Adrenal gland (tissue), 12 donors: ENCODE results near the gene NINL. TPM values are rescaled to one million over a fixed set of nuclear protein-coding genes. Genes with fewer than 3 reads are reported as not detected.

Experiments
- DNase-seq, 7 donors: peaks; one replicate each; pipeline ENCODE4 v3.0.0-alpha.2; 2019 to 2020
- H3K27ac ChIP-seq, 5 donors: fragments of 200-600 bp; sonication (generic) in 4 of 5; 1 replicate in 3 of 5; 2 replicates in 2 of 5; pipeline versions ENCODE4 v1.5.1 to v1.8.0; 2016 to 2020; ENCODE audit warnings: mild to moderate bottlenecking in 1 of 5
- H3K27me3 ChIP-seq: fragments of 200-600 bp; 2 replicates; pipeline ENCODE4 v1.8.0; 2021
- H3K36me3 ChIP-seq, 2 donors: fragments of 200-600 bp; replicated peaks in 1 of 2; 1 replicate in 1 of 2; 2 replicates in 1 of 2; pipeline versions ENCODE4 v1.5.1 to v1.8.0; 2018 to 2022
- H3K4me1 ChIP-seq, 2 donors: fragments of 200-600 bp; replicated peaks in 1 of 2; 1 replicate in 1 of 2; 2 replicates in 1 of 2; pipeline versions ENCODE4 v1.5.1 to v1.8.0; 2018 to 2021
- H3K4me3 ChIP-seq, 4 donors: fragments of 200-600 bp; sonication (generic) in 3 of 4; one replicate each; pipeline ENCODE4 v1.5.1; 2016 to 2018
- H3K9me3 ChIP-seq, 3 donors: fragments of 200-600 bp; sonication (generic) in 1 of 3; replicated peaks in 1 of 3; 1 replicate in 2 of 3; 2 replicates in 1 of 3; pipeline versions ENCODE4 v1.5.1 to v1.8.0; 2016 to 2021
- POLR2A ChIP-seq, 2 donors: fragments of 450-650 bp; IDR thresholded peaks; one replicate each; pipeline ENCODE4 v1.6.1; 2017; ENCODE audit warnings: antibody characterized with exemption in 2 of 2, mild to moderate bottlenecking in 2 of 2, moderate library complexity in 1 of 2
- WGBS, 4 donors: extraction: QIAGEN DNeasy Blood & Tissue Kit in 2 of 4; methylation state at CpG; one replicate each; pipeline versions ENCODE4 v1.1.5 to v1.1.7; 2013 to 2017; 5-methylcytosine and 5-hydroxymethylcytosine counted together
- intact Hi-C, 2 donors: fragments of 100-400 bp; cut with DNase I; formaldehyde crosslinking; loops; one replicate each; pipeline versions ENCODE4 v1.14.1 to v1.15.0; 2022 to 2023
- polyA plus RNA-seq, 3 donors: library from polyadenylated mRNA; stranded (reverse); fragments of 200-250 nt in 2 of 3; fragments of 350-450 nt in 1 of 3; fragmentation: Illumina TruSeq in 1 of 3; extraction: RNeasy Lipid Tissue Mini Kit (QIAGEN cat#74804) in 1 of 3; gene quantifications; one replicate each; pipeline ENCODE4 v1.2.3, GENCODE V29; 2013 to 2014
- total RNA-seq, 9 donors: library from RNA; depleted of rRNA in 4 of 9; stranded (reverse); fragments of >200 nt in 4 of 9; fragments of 120-200 nt in 1 of 9; fragmentation: NEBNext Ultra II Directional in 1 of 9; extraction: Animal tissue kit (Norgen Biotek cat#: 25700) in 1 of 9; gene quantifications; one replicate each; pipeline versions ENCODE4 v1.1.0 to v1.2.4, GENCODE V29; 2013 to 2023
- TF ChIP-seq, protein P1 (sequence below), 6 experiments: fragments of 450-650 bp in 4 of 6; fragments of 200-600 bp in 2 of 6; sonication (generic) in 1 of 6; IDR thresholded peaks; 1 replicate in 5 of 6; 2 replicates in 1 of 6; pipeline versions ENCODE4 v1.5.1 to v1.8.0; 2016 to 2021; ENCODE audit warnings: antibody characterized with exemption in 6 of 6, mild to moderate bottlenecking in 2 of 6, moderate library complexity in 1 of 6
- donor health status: healthy with polysubstance abuse.
- donor health status: Bipolar disorder and iron deficiency.
- donor health status: DM: yes; HTN: yes; CAD: no.
- donor health status: DM: no; HTN: no; CAD: no.
- donor health status: DM: no; HTN: no; CAD: no.
- donor health status: DM: yes; HTN: yes; CAD: no.

Gene NINL
- total and polyA plus RNA-seq, 12 donors = 10.0 to 30.9 (median 15.4) TPM

- DNase-seq = no peak
- no peaks in the 10 kb centered on the region for H3K9me3 ChIP-seq
- no peak overlapping the region for H3K27ac ChIP-seq
- no peaks in the 10 kb centered on the region for H3K4me1 ChIP-seq
- intact Hi-C loops = loop anchor here in 1 of 2 donors (10.0 kb wide), 1 partner anchor 114 kb away; no protein-coding TSS in a partner anchor
- H3K27me3 ChIP-seq = no peaks in the 10 kb centered on the region
- TF ChIP-seq, protein P1, sequence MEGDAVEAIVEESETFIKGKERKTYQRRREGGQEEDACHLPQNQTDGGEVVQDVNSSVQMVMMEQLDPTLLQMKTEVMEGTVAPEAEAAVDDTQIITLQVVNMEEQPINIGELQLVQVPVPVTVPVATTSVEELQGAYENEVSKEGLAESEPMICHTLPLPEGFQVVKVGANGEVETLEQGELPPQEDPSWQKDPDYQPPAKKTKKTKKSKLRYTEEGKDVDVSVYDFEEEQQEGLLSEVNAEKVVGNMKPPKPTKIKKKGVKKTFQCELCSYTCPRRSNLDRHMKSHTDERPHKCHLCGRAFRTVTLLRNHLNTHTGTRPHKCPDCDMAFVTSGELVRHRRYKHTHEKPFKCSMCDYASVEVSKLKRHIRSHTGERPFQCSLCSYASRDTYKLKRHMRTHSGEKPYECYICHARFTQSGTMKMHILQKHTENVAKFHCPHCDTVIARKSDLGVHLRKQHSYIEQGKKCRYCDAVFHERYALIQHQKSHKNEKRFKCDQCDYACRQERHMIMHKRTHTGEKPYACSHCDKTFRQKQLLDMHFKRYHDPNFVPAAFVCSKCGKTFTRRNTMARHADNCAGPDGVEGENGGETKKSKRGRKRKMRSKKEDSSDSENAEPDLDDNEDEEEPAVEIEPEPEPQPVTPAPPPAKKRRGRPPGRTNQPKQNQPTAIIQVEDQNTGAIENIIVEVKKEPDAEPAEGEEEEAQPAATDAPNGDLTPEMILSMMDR (IDR thresholded peaks at IDR 0.05) = no peak
- no peak for TF ChIP-seq POLR2A (IDR thresholded peaks at IDR 0.05)
- H3K36me3 ChIP-seq = no peaks in the 10 kb centered on the region
- 89 to 98% (median 92%) methylated on average over 11 to 15 of the region's 15 CpGs for WGBS, 4 donors
- H3K4me3 ChIP-seq = no peak overlapping the region
Observed at GRCh38 chr20:25490656-25491445, 94.5 kb downstream of the NINL start.

DNA sequence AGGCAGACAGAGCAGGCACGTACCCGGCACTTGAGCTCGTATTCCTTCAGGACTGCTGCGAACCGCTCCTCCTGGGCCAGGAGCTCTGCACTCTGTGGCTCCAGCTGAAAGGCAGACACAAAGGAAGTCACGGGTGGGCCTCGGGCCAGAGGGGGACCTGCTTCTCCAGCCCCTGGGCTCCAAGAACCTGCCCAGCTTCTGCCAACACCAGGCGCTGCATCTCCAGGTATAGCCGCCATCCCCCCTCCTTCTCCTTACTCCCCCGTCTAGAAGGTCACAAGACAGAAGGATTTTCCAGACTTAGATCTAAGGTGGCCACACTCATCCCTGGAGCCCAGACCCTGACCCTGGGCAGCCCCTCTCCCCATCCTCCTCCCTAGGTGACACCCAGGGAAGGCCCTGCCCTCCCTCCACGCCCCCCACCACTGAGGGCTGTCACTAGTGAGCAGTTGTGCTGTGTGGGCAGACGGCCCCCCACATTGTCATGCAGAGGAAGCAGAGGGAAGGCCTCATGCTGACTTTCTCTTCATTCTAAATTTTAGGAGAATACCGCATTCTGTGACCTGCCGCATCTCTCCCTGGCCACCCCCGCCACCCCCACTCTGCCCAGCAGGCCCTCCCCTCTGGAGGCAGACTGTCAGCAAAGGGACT is 96.0 kb downstream of the NINL start:
- Histone ChIP-seq H3K36me3 (no peaks in the 10 kb centered on the region), H3K27ac (no peak overlapping the region), H3K27me3 (no peaks in the 10 kb centered on the region), H3K4me1 (no peaks in the 10 kb centered on the region), H3K9me3 (no peaks in the 10 kb centered on the region), H3K4me3 (no peak overlapping the region)
- WGBS, 4 donors = 92 to 99% (median 95%) methylated on average over 14 to 15 of the region's 15 CpGs
- TF ChIP-seq POLR2A (IDR thresholded peaks at IDR 0.05) = no peak
- TF ChIP-seq, protein P1 (IDR thresholded peaks at IDR 0.05) = no peak
- intact Hi-C loops = no loop called here
- DNase-seq = no peak

DNA sequence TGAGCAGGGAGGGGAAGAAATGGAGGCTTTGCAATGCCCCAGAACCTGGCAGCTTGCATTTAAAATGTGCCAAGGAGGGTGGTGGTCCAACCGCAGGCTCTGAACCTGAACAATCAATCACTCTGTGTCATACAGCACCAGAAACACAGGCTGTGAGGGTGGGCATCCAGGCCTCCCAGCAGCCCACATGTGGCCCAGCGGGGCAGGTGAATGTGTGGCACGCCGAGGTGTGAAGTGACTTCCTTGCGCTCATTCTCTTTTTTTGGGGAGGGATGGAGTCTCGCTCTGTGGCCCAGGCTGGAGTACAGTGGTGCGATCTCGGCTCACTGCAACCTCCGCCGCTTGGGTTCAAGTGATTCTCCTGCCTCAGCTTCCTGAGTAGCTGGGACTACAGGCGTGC is 97.4 kb downstream of the NINL start:
- TF ChIP-seq, protein P1 (IDR thresholded peaks at IDR 0.05) = no peak
- TF ChIP-seq POLR2A (IDR thresholded peaks at IDR 0.05) = no peak
- Histone ChIP-seq H3K4me3 (no peak overlapping the region), H3K27me3 (no peaks in the 10 kb centered on the region), H3K4me1 (no peaks in the 10 kb centered on the region), H3K36me3 (no peaks in the 10 kb centered on the region), H3K9me3 (no peaks in the 10 kb centered on the region), H3K27ac (no peak overlapping the region)
- 94 to 97% (median 96%) methylated on average over 8 to 11 of the region's 11 CpGs for WGBS, 4 donors
- DNase-seq = no peak
- intact Hi-C loops = no loop called here

DNA sequence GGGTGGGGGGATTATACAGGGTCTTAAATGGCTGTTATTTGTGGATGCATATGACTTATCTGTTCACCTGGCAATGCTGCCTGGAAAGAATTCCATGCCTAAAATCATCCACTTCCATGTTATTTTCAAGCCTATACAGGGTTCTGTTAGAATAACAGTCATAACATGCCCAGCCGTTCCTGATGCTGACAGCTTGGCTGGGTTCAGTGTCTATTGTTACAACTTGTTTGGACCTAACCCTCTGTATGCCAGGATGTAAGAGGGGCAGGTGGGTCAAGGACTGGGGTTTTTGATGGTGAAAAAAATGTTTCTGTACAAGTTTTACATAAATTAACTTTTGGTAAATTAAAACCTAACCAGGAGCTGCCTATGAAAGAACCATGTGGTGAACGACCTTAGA is 98.0 kb downstream of the NINL start:
- intact Hi-C loops = no loop called here
- no peaks in the 10 kb centered on the region for H3K9me3 ChIP-seq
- no peaks in the 10 kb centered on the region for H3K27me3 ChIP-seq
- no peak overlapping the region for H3K27ac ChIP-seq
- WGBS, 4 donors = 67 to 77% (median 73%) methylated on average over 2 of the region's 2 CpGs
- TF ChIP-seq POLR2A (IDR thresholded peaks at IDR 0.05) = no peak
- TF ChIP-seq, protein P1 (IDR thresholded peaks at IDR 0.05) = no peak
- H3K36me3 ChIP-seq = no peaks in the 10 kb centered on the region
- no peak for DNase-seq
- no peaks in the 10 kb centered on the region for H3K4me1 ChIP-seq
- H3K4me3 ChIP-seq = no peak overlapping the region
